HT1080 (cell line): ENCODE data around the gene ISLR2. TPM values are rescaled to one million over a fixed set of nuclear protein-coding genes. Genes with fewer than 3 reads are reported as not detected.

Experiments
- DNase-seq: peaks from one replicate; pipeline ENCODE4 v3.0.0-alpha.2; 2015; ENCODE audit warnings: low read depth
- total RNA-seq: library from RNA; depleted of rRNA; stranded (reverse); fragments of >200 nt; shearing (Covaris generic); gene quantifications from 2 replicates; pipeline ENCODE4 v1.2.3, GENCODE V29; 2014

Gene ISLR2
- total RNA-seq, 1 experiment from 2014 or later: not detected

GRCh38 chr15:74128785-74129585 is 1.4 kb upstream of the ISLR2 start:
- DNase-seq: no peak

GRCh38 chr15:74129586-74130154 is 716 bp upstream of the ISLR2 start:
- no peak for DNase-seq

DNA sequence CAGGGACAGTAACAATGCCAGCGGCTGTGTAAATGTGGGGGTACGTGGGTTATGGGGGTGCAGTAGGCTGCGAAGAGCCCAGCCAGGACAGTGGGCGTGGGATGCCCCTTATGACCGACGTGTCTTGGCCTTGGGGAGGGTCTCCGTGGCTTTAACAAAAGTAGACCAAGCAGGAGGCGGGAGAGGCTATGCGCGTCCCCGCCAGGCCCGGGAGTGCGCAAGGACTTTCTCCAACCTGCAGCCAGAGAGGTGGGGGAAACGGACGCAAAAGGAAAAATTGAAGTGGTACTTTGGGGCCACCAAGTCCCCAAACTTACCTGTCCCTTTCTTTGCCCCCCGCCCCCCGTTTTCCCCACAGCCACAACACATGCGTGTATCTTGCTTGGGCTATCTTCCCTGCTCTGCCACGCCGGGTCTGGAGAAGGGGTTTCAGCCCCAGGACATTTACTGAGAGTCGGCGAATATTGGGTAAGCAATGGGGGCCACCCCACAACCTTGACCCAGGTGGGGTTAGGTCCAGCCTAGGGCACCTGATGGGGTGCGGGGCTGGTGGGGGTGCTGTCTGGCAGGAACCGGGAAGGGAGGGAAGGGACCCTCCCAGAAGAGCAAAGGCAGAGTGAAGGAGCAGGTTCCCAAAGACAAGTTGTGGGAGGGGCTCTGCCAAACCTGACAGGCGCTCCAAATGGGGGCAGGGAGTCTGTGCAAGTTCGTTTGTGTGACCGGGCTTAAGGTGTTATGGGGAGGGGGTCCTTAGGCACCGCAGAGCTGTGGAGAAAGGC is 652 bp downstream of the ISLR2 start:
- no peak for DNase-seq

DNA sequence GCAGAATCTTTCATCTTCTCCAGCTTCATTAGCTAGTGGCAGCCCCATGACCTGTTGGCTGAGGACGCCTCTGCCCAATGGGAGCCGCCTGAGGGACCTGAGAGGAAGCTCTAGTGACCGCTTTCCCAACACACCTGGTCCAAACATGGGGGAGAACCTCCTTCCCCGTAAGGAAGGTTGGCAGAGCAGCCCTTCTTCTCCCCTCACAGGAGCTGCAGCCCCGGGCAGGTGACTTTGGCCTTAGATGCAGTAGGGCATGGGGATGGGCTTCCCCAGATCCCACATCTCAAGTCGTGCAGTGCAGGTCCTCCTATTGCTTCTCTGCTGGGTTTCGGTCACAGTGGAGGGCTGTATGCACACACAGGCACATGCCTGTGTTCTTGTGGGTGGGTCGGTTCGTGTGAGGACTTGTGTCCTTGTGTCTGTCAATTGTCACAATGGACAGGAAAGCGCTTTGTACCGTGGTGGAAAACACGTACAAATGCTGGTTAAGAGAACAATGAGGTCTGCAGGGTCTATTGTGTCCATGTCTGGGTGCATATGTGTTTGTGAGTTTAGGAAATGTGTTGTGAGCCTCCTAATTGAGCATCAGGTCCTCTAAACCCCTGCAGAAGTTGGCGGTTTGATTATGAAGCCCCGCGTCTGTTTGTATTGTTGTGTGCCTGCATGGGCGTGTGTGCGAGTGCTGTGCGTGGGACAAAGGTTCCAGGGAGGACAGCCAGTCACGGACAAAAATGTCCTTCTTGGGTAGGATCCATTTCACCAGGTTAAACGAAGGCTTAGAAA is 1.4 kb downstream of the ISLR2 start:
- DNase-seq: no peak

GRCh38 chr15:74132681-74133651 is 2.6 kb downstream of the ISLR2 start:
- DNase-seq: no peak

DNA sequence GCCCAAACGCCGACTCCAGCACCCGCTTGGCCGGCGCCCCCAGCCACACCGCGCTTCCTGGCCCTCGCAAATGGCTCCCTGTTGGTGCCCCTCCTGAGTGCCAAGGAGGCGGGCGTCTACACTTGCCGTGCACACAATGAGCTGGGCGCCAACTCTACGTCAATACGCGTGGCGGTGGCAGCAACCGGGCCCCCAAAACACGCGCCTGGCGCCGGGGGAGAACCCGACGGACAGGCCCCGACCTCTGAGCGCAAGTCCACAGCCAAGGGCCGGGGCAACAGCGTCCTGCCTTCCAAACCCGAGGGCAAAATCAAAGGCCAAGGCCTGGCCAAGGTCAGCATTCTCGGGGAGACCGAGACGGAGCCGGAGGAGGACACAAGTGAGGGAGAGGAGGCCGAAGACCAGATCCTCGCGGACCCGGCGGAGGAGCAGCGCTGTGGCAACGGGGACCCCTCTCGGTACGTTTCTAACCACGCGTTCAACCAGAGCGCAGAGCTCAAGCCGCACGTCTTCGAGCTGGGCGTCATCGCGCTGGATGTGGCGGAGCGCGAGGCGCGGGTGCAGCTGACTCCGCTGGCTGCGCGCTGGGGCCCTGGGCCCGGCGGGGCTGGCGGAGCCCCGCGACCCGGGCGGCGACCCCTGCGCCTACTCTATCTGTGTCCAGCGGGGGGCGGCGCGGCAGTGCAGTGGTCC is 3.5 kb downstream of the ISLR2 start:
- no peak for DNase-seq

DNA sequence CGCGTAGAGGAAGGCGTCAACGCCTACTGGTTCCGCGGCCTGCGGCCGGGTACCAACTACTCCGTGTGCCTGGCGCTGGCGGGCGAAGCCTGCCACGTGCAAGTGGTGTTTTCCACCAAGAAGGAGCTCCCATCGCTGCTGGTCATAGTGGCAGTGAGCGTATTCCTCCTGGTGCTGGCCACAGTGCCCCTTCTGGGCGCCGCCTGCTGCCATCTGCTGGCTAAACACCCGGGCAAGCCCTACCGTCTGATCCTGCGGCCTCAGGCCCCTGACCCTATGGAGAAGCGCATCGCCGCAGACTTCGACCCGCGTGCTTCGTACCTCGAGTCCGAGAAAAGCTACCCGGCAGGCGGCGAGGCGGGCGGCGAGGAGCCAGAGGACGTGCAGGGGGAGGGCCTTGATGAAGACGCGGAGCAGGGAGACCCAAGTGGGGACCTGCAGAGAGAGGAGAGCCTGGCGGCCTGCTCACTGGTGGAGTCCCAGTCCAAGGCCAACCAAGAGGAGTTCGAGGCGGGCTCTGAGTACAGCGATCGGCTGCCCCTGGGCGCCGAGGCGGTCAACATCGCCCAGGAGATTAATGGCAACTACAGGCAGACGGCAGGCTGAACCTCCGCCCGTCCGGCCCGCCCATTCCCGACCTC is 4.1 kb downstream of the ISLR2 start:
- no peak for DNase-seq

GRCh38 chr15:74135041-74135565 is 4.7 kb downstream of the ISLR2 start:
- DNase-seq: no peak

- no peak for DNase-seq
These were observed 6.1 kb downstream of the ISLR2 start for GRCh38 chr15:74136540-74136813.

DNA sequence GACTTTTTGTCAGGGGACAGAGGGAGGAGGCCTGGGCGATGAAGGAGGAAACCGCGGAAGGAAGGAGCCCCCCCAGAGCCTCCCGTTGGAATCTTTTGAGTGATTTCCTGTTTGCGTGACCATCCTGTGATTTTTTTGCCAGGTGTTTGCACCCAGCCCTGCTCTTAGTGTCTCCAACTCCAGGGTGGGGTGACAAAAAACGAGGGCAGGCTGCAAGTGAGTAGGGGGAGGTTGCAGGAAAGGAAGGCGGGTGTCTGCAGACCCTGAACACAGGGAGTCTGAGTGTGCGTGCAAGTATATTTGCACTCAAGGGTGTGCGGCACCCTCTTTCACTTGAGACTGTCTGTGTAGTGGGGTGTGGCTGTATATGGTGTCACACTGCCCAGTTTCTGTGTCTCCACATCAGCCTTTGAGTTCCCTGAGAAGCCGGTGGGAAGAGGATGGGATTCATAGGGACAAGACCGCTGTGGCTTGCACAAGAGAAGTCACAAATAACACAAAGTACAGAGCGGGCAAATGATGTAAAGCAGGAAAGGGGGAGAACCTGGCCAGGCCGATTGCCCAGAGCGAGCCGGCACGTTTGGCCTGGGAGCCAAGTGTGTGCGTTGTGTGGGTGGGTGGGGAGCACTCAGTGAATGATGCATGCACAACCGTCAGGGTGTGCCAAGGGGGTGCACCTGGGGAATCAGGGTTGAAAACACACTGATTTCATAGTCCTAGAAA is 6.6 kb downstream of the ISLR2 start:
- DNase-seq: no peak

GRCh38 chr15:74137537-74137894 is 7.1 kb downstream of the ISLR2 start:
- DNase-seq: no peak

GRCh38 chr15:74138642-74139041 is 8.3 kb downstream of the ISLR2 start:
- no peak for DNase-seq

DNA sequence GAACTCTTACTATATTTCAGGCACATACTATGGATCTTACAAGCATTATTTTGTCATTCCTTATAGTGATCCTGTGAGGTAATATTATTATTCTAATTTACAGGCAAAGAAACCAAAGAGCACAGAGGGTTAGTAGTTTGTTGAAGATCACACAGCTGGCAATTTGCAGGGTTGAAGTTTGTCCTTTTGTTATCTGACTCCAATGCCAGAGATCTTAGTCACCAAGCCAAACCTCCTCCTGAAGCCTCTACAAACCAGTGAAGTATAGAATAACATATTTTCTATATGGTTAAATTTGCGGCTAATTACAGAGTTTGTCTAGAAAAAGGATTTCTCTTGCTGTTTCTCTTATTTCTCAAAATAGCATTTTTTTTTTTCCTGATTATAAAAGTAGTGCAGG is 11.2 kb downstream of the ISLR2 start:
- no peak for DNase-seq

- DNase-seq: peak; percentile 30
These were observed 13.9 kb downstream of the ISLR2 start for GRCh38 chr15:74144153-74144775.

- no peak for DNase-seq
These were observed 16.0 kb downstream of the ISLR2 start for GRCh38 chr15:74146277-74146800.

DNA sequence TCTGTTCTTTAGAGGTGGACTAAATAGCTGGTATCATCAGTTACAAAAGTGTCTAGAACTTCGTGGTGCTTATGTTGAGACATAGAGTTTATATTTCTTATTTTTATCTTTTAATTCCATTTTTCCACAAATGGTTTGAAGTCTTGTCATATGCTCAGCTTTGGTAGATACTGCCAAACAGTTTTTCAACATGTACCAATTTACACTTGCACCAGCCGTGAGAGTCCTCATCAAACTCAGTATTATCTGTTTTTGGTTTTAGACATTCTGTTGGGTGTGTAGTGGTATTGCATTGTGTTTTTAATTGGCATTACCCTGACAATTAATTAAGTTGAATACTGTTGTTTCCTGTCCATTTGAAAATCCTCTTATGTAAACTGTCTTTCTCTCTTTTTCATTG is 16.7 kb downstream of the ISLR2 start:
- DNase-seq: no peak

DNA sequence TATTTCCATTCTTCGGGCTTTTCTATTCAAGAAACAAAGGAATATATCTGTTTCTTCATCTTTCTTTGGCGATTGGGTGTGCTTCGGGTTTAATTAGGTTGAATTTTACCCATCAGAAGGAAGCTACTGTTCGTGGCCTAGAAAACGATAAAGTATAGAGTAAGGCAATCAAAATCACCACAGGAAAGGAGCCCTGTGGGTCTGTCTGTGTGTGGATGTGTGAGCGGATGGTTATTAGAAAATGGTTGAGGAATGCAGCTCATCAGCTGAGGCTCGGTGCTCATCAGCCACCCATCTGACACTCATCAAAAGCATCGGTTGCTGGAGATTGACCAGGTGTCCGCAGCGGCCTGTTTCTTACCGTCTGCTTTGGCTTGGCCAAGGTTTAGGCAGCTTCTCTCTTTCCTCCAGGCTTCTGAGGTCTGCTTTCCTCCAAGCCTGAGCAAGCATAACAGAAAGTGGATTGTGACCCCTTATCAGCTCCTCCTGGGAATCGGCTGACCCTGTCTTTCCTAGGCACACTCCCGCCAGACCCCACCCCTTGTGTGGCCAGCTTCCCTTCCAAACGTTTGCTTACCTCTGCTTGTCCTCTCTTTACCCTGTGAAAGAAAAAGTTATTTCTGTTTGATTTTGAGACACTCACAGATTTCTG is 25.5 kb downstream of the ISLR2 start:
- no peak for DNase-seq
